CD4-positive, alpha-beta T cell treated with Interleukin-6 for 4 hours (primary cell): ENCODE measurements around the gene CLK1.

ENCODE experiments used
- DNase-seq: peaks from one replicate; pipeline ENCODE4 v3.0.0-alpha.2; 2020; ENCODE audit warnings: mixed read lengths

The CLK1 gene

DNA sequence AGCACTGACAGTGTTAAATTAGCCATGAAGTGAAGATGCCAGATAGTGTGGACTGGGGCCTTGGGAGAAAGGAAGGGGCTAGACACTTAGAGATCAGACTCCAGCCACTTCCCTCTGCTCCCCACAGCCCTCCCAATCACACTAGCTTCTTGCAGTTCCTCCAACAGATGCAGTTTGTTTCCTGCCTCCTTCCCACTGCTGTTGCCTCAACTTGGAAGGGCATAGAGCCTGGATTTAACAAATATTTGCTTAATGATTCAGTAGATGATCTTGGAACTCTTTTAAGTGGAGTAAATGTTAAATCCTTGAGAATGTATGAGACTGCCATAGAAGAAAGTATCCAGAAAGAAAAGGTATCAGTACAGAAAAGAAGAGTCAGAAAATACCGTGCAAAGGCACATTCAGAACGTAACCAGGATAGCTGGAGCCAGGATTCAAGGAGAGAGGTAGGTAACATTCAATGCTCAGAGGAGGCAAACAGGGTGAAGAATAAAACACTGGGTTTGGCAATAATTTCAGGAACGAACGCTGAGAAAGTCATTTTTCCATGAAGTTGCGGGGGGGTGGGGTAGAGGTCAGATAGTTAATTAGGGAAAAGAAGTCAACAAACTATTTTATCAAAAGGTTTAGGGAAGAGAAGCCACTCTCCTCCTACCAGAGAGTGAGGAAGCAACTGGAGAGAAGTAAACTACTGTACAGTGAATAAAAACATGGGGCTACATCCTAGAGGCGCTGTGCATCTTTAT lies 54.0 kb downstream of the CLK1 start:
- DNase-seq, result no peak

DNA sequence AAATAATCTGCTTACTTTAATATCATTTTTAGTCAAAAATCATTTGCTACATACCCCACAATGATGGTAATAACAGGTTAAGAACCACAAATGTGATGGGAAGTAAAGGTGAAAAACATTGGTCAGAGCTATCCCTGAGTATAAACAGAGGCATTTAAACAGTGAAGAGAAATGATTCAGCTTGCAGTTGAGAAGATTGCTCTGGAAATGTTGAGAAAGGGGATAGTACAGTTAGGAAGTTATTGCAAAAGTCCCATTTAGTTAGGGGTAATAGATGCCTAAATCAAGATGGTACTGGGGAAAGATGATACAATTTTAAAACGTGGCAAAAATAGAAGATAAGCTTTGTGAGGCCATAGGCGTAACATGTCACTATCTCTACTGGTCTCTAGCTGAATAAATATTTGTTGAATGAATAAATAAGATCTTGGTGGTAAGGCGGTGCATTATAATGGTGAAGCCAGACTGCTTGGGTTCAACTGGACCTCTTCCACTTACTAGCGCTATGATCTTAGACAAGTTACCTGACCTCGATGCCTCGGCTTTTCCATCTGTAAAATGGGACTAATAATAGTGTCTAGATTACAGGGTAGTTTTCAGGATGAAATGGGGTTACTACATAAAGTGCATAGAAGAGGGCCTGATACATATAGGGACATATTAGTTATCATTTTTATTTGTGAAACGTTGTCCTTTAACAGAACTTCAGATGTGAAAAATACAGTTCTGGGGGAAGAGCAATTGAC lies 54.8 kb downstream of the CLK1 start:
- DNase-seq, result no peak
